GM18526 (cell line): ENCODE measurements around the gene DCUN1D1.

Experiments
- POLR2A ChIP-seq: IDR thresholded peaks from 3 replicates; pipeline ENCODE4 v1.6.1; 2011; ENCODE audit not compliant: insufficient read length; ENCODE audit errors: extremely low read depth

The DCUN1D1 gene

DNA sequence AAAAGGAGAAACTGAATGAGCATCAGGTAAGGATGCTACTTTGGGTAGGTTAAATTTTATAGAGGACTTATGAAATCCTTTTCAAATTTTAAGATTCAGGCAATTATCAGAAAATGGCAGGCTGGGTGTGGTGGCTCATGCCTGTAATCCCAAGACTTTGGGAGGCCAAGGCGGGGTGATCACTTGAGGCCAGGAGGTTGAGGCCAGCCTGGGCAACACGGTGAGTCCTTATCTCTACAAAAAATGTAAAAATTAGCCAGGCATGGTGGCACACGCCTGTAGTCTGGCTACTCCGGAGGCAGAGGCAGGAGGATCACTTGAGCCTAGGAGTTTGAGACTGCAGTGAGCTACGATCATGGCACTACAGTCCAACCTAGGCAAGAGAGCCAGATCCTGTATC, 23.1 kb downstream of the DCUN1D1 start:
- no peak for TF ChIP-seq POLR2A

DNA sequence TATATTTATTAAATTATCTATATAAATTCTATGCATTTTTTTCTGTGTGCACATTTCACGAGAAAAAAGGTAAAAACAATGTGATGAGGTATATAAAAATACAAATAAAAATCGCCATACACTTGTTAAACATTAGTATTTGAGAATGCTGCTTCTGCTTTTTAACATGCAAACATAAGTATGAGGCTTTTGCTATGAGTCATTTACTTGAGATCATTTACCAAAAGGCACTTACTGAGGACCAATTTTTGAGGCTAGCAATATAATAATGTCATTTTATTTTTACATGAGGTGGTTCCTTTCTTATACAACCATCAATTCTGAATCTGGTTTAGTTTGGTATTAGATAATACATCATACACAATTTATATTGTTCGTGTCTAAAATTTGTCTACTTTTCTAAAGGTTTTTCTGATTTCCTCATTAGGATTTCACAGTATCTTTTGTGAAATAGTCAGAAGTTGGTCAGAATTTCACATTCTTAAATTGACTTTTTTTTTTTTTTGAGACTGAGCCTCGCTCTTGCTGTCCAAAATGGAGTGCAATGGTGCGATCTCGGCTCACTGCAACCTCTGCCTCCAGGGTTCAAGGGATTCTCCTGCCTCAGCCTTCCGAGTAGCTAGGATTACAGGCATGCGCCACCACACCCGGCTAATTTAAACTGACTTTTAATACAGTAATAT, 25.6 kb downstream of the DCUN1D1 start:
- no peak for TF ChIP-seq POLR2A

DNA sequence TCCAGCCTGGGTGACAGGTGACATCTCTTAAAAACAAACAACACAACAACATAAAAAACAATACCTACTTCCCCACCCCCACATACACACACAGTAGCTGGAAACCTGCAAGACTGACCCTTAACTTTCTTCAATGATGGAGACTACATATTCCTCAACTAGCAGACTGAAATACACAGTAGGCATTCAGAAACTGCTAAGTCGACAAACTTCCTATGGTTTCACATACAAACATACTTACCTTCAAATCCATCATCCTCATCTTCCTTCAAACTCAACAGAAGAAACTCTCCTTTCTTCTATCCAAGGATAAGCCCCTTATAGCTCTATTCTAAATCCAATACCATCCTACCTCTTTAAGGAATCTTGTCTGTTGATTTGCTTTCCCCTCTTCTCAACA, 30.6 kb downstream of the DCUN1D1 start:
- TF ChIP-seq POLR2A = no peak

DNA sequence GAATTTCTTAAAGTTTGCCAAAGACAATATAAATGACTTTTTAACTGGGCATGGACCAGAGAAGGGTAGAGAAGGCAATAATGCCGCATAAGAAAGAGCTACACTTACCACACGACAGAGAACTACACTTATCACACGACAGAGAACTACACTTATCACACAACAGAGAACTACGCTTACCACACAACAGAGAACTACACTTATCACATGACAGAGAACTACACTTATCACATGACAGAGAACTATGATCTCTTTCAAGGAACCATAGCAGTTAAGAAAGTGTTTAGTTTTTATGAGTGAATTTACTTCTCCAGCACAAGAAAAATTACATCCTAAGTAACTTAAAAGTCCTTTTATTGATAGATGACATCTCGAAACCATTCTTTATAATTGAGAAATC, 32.0 kb downstream of the DCUN1D1 start:
- TF ChIP-seq POLR2A = no peak

DNA sequence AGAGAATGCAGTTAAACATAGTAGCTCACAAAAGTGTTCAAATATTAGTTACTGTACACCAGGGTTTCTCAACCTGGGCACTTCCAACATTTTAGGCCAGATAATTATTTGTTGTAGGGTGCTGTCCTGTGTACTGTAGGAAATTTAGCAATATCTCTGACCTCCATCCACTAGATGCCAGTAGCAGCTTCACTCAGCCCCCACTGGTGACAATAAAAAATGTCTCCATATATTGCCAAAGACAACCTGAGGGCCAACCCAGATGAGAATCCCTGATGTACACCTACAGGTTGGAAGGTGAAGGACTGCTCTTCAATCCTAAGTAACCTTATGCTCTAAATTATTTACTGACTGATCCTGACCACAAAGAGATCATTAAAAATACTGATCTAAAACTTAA, 32.5 kb downstream of the DCUN1D1 start:
- TF ChIP-seq POLR2A = no peak

DNA sequence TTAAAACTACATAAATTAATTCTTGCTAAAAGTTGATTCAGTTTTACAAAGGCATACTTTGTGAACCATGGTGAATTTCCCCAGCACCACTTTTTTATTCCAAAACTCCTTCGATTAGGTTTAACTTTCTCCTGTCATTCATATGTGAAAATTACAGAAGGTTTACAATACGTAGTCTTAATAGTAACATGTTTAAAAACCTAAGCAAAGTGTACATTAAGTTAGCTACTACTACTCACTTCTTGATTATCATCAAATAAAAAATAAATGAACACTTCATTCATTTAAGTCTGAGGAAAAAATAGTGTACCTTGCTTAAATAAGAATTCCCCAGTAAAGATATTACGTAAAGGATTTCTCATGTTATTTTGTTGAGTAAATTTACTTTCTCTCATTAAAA, 38.6 kb downstream of the DCUN1D1 start:
- no peak for TF ChIP-seq POLR2A

DNA sequence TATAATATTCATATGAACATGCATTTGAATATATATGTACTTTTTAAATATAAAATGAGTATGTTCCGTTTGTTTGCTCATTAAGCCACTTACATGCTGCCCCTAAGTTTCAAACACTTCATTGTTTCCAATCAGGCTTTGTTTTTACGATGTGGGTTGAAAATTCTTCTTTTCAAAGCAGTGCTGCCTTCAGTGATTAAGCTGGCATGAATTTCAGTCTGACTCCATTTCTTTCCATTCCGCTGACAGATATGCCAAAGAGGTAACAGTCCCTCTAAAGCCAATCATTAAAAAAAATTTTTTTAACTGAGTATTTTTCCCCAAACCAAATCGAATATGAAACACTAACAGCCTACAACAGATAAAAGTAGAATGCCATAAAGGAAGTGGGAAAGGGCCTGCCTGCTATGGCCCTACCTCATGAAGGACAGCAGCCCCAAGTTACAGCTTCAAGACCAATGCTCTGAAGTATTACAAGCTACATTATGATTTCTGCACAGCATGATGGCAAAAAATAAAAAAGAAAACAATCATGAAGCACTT, 40.0 kb downstream of the DCUN1D1 start:
- TF ChIP-seq POLR2A = no peak

DNA sequence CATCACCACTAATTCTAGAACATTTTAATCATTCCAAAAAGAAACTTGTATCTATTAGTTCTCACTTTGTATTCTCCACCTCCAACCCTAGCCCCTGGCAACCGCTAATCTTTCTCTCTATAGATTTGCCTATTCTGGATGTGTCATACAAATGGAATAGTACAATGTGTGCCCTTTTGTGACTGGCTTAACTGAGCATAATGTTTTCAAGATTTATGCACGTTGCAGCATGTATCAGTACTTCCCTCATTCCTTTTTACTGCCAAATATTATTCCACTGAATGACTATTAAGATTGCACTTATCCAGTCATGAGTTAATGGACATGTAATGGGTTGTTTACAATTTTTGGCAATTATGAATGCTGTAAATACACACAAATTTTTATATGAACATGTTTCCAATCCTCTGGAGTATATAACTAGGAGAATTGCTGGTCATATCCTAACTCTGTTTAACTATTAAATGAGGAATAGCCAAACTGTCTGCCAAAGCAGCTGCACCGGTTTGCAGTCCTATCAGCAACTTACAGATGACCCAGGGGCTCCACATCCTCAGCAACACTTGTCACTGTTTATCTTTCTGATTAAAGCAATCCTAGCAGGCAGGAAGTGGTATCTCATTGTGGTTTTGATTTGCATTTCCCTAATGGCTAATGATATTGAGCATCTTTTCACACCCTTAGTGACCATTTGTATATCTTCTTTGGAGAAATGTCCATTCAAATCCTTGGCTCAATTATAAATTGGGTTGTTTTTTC, 42.9 kb downstream of the DCUN1D1 start:
- TF ChIP-seq POLR2A = no peak

DNA sequence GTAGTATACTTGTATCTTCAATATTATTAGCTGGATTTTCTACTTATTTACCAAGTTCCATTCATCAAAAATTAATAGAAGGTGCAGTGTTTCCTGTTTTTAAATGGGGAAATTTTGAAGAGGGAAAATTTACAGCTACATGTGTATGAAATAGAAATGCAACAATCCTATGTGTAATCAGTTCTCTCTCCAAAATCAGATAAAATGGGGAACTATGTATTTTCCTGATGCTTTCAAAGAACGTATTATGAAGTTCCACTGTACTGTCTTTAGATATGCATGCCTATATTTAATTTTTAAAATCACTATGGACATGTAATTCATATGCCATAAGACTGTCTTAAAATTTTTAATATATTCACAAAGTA, 43.4 kb downstream of the DCUN1D1 start:
- TF ChIP-seq POLR2A = no peak

DNA sequence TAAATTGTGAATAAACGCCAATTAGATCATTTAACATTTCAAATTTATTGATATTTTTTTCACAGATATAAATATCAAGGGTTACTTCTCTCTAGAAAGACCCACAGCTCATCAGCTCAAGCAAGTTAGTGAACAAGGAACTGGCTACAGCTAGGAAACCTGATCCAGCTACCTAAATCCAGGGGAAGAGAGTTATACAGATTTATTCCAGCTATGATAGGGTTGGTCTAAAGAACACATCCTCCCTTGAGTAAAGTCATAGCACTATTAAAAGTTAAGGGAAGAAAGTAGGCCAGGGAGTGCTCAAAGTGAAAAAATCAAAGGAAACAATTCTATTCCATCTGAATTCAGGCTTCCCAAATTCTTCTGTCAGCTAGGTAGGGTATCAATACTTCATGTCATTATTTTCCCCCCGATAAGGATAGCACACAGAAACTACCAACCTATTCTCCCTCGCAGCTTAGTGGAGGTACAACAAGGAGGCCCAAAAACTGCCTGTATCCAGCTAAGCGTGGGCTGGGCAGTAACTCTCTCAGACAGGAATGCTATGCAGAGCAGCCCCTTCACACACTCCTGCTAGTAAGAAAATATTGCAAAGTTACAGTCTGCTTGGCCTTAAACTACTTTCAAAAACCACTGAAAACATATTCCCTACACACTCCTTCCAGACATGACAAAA, 44.0 kb downstream of the DCUN1D1 start:
- no peak for TF ChIP-seq POLR2A

DNA sequence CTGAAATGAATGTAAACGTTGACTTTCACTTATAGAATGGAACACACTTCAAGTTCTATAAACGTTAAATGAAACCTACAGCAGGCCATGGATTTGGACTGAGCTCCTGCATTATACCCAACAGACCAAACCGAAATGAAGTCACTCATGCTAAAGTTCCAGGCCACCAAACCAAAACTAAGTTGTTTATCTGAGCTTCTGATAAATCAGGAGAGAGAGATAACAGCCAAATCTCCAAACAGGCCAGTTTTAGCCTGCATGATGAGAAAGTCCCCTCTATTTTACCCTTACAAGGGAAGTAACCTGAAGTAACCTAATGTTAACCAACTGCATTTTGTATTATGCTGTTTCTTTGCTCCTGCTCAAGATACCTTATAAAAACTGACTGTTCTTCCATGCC, 44.5 kb downstream of the DCUN1D1 start:
- TF ChIP-seq POLR2A = no peak

DNA sequence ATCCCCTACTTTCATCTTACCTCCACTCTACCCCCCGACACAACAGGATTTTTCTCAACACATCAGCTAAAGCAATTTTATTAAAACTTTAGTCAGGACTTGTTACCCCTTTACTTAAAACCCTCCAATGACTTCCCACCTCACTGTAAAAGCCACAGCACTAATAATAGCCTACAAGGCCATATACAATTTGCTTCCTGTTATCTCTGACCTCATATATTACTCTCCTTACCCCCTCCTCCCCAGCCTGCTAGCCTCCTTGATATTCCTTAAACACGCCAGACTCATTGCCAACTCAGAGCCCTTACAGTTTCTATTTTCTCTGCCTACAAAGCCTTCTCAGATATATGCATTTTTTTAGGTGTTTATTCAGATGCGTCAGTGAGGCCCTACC, 54.4 kb downstream of the DCUN1D1 start:
- no peak for TF ChIP-seq POLR2A

DNA sequence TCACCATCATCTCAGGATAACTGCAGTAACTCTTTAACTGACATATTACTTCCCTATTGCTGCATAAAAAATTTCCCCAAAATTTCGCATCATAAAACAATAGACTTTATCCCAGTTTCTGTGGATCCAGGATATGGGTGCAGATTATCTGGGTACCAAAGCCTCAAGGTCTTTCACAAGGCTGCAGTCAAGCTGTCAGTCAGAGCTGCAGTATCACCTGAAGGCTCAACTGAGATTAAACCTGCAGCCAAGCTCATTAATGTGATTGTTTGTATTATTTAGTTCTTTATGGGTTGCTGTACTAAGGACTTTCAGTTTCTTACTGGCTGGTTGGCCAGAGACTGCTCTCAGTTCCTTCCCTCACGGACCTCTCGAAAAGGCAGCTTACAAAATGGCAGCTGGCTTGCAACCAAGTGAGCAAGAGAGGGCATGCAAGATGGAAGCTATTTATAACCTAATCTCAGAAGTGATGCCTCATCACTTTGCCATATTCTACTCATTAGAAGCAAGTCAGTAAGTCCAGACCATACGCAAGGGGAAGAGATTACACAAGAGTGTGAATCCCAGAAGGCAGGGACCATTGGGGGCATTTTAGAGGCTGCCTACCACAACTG, 54.9 kb downstream of the DCUN1D1 start:
- no peak for TF ChIP-seq POLR2A

DNA sequence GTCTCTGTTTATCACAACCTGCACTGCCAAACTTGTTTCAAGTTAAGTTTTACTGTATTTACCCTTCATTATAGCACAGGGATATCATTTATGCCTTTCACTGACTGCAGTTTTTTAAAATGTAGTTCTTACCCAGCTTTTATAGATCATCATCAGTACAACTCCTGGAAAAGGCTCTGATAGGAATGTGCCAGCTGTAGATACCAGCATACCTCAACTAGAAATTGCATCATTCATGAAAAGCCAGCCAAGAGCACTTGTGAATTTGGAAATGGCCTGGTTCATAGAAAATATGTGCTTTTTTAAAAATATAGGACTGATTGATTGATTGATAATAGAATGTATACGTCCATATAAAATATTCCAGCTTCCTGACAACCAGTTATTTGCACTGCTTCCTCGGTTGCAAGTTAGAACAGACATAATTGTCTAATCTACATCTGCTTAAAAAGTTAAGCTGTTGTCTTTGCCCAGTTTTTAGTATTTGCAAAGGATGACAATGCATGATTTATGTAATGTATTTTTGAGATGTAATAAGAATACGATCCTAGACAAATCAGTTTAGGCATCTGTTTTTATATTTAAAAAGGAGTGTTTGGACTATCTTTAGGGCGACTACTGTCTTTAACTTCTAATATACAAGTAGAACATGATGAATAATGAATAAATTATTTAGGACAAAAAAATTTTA, 58.5 kb downstream of the DCUN1D1 start:
- no peak for TF ChIP-seq POLR2A

DNA sequence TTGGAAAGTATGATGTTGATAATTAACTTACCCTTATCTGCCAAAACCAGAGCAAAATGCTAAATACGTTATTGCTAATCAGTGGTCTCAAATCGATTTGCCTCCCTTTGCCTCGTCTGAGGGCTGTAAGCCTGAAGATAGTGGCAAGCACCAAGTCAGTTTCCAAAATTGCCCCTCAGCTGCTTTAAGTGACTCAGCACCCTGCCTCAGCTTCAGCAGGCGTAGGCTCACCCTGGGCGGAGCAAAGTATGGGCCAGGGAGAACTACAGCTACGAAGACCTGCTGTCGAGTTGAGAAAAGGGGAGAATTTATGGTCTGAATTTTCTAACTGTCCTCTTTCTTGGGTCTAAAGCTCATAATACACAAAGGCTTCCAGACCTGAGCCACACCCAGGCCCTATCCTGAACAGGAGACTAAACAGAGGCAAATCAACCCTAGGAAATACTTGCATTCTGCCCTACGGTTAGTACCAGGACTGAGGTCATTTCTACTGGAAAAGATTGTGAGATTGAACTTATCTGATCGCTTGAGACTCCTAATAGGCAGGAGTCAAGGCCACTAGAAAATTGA, 59.7 kb downstream of the DCUN1D1 start:
- TF ChIP-seq POLR2A = no peak
